ENCODE measurements around the gene HBG1. TPM values are rescaled to one million over a fixed set of nuclear protein-coding genes. Genes with fewer than 3 reads are reported as not detected.

The HBG1 gene
- total and polyA plus RNA-seq, 9 donors, result 3.7 TPM; not detected in 8

GRCh38 chr11:5291207-5291838 lies 41.7 kb upstream of the HBG1 start:
- no peak for DNase-seq
- 86 to 93% (median 87%) methylated on average over 1 of the region's 1 CpG for WGBS, 3 donors

GRCh38 chr11:5290106-5290505 lies 40.4 kb upstream of the HBG1 start:
- 95 to 97% (median 97%) methylated on average over 1 of the region's 1 CpG for WGBS, 3 donors
- Histone ChIP-seq H3K9me3 (no peaks in the 10 kb centered on the region), H3K4me1 (ENCODE audit: insufficient read depth) (no peaks in the 10 kb centered on the region), H3K27ac (no peak overlapping the region), H3K27me3 (no peaks in the 10 kb centered on the region), H3K4me3 (no peak overlapping the region), H3K36me3 (no peaks in the 10 kb centered on the region)
- DNase-seq, result no peak
- TF ChIP-seq EP300 (IDR thresholded peaks at IDR 0.05) (no peak), CTCF (IDR thresholded peaks at IDR 0.05) (no peak), POLR2A (IDR thresholded peaks at IDR 0.05) (no peak)
- intact Hi-C loops (cut with DNase I), result no loop called here

More at GRCh38 chr11:5291207-5291838, 41.7 kb upstream of the HBG1 start:
- intact Hi-C loops (cut with DNase I), result no loop called here
- Histone ChIP-seq H3K36me3 (no peaks in the 10 kb centered on the region), H3K27ac (no peak overlapping the region), H3K4me3 (no peak overlapping the region), H3K27me3 (no peaks in the 10 kb centered on the region), H3K9me3 (no peaks in the 10 kb centered on the region), H3K4me1 (ENCODE audit: insufficient read depth) (no peaks in the 10 kb centered on the region)
- TF ChIP-seq EP300 (IDR thresholded peaks at IDR 0.05) (no peak), POLR2A (IDR thresholded peaks at IDR 0.05) (no peak), CTCF (IDR thresholded peaks at IDR 0.05) (no peak)

GRCh38 chr11:5289696-5290095 lies 40.0 kb upstream of the HBG1 start:
- Histone ChIP-seq H3K27ac (no peak overlapping the region), H3K4me3 (no peak overlapping the region), H3K9me3 (no peaks in the 10 kb centered on the region), H3K4me1 (ENCODE audit: insufficient read depth) (no peaks in the 10 kb centered on the region), H3K27me3 (no peaks in the 10 kb centered on the region), H3K36me3 (no peaks in the 10 kb centered on the region)
- intact Hi-C loops (cut with DNase I), result no loop called here
- TF ChIP-seq CTCF (IDR thresholded peaks at IDR 0.05) (no peak), EP300 (IDR thresholded peaks at IDR 0.05) (no peak), POLR2A (IDR thresholded peaks at IDR 0.05) (no peak)
- DNase-seq, result no peak

GRCh38 chr11:5288906-5289550 lies 39.4 kb upstream of the HBG1 start:
- H3K4me3 ChIP-seq, result no peak overlapping the region
- TF ChIP-seq EP300 (IDR thresholded peaks at IDR 0.05) (no peak), POLR2A (IDR thresholded peaks at IDR 0.05) (no peak), CTCF (IDR thresholded peaks at IDR 0.05) (no peak)
- no peaks in the 10 kb centered on the region for H3K27me3 ChIP-seq
- no peak overlapping the region for H3K27ac ChIP-seq
- H3K9me3 ChIP-seq, result no peaks in the 10 kb centered on the region
- WGBS, 3 donors, result 73 to 77% (median 75%) methylated on average over 6 of the region's 6 CpGs
- intact Hi-C loops (cut with DNase I), result no loop called here
- no peaks in the 10 kb centered on the region for H3K4me1 ChIP-seq (ENCODE audit: insufficient read depth)
- H3K36me3 ChIP-seq, result no peaks in the 10 kb centered on the region
- no peak for DNase-seq
